ENCODE measurements around the gene PYURF.

PYURF gene, protein sequence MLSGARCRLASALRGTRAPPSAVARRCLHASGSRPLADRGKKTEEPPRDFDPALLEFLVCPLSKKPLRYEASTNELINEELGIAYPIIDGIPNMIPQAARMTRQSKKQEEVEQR

GRCh38 chr4:88523325-88524129 lies at the start of gene PYURF:
Gene PYURF (minus strand): TSS chr4:88523776. CDS start chr4:88523700, 76 bp downstream.
- DNase-seq, result peak; percentile 55

DNA sequence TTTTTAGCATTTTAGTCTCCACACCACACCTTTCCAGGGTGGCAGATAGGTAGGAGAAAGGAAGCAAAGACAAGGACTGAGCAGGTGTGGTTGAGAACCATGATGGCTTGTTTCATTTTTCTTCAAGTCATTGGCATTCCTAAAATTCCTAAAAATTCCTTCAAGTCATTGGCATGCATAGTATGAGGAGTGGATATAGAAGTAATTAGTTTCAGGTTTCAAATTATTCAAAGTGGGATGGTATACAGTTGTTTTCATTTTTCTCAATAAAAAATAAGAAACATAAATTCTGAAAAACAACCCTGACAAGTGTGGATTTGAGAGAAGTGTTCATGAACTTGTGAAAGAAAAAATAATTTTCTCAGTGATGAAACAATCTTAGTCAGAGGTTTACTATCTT lies 46.4 kb upstream of the PYURF start:
- no peak for DNase-seq

DNA sequence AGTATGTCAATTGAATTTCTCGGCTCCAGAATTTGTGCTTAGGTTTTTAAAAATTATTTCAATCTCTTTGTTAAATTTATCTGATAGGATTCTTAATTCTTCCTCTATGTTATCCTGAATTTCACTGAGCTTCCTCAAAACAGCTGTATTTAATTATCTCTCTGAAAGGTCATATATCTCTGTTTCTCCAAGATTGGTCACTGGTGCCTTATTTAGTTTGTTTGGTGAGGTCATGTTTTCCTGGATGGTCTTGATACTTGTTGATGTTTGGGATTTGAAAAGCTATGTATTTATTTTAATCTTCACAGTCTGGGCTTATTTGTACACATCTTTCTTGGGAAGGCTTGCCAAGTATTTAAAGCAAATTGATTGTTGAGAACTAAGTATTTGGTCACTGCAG lies 44.0 kb upstream of the PYURF start:
- no peak for DNase-seq

- no peak for DNase-seq
Observed at GRCh38 chr4:88549815-88550214, 26.2 kb upstream of the PYURF start.

DNA sequence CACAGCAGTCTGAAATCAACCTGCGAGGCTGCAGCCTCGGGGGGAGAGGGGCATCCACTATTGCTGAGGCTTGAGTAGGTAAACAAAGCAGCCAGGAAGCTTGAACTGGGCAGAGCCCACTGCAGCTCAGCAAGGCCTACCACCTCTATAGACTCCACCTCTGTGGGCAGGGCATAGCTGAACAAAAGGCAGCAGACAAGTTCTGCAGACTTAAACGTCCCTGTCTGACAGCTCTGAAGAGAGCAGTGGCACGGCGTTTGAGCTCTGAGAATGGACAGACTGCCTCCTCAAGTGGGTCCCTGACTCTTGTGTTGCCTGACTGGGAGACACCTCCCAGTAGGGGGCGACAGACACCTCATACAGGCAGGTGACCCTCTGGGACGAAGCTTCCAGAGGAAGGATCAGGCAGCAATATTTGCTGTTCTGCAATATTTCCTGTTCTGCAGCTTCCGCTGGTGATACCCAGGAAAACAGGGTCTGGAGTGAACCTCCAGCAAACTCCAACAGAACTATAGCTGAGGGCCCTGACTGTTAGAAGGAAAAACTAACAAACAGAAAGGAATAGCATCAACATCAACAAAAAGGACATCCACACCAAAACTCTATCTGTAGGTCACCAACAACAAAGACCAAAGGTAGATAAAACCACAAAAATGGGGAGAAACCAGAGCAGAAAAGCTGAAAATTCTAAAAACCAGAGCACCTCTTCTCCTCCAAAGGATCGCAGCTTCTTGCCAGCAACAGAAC lies 15.9 kb upstream of the PYURF start:
- peak; percentile 73 for DNase-seq

DNA sequence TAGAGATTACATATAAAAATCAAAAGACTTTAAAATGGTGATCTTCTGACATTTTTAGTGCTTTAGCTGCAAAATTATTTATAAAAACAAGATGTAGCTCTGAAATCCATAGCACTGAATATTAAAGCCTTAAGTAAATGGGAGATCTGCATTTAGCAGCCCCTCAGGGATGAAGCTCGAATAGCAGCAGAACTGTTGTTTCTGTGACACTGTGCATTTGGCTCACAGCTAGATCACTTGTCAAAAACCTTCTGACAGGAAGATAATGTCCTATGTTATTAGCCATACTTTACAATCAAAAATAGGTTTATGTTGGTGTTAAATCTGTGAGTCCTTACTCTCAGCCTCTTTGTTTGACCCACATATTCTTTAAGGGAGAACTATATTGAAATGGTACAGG lies 14.1 kb upstream of the PYURF start:
- DNase-seq, result no peak

- DNase-seq, result no peak
Observed at GRCh38 chr4:88535090-88535755, 11.6 kb upstream of the PYURF start.

DNA sequence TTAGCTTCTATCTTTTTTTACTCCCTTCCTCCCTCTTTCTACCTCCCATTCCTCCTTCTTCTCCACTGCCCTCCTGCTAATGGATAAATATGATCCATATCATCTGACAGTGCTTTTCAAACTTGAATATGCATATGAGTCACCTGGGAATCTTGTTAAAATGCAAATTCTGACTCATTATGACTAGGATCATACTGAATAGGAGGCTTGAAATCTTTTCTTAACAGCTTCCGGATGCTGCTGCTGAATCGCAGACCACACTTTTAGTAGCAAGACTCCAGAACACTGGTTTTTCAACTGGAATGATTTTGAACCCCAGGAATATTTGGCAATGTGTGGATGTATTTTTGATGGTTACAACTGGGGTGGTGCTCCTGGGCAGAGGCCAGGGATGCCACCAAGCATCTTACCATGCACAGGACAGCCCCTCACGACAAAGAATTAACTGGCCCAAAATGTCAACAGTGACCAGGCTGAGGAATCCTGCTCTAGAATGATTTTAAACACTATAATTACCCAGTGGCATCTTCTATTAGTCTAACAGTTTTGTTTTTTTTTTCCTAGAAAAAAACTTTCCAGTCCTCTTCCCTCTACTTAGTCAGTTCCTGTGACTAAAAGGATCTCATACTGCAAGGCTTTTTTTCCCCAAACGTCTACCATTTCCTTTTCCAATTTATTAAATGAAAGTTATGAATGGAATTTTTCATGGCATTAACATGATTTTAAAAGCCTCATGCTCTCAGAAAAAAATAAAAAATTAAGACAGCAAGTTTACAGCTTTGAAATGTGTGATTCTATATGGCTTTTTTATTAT lies 10.6 kb upstream of the PYURF start:
- no peak for DNase-seq

GRCh38 chr4:88533088-88533790 lies 9.7 kb upstream of the PYURF start:
- DNase-seq, result no peak

GRCh38 chr4:88531549-88531948 lies 8.0 kb upstream of the PYURF start:
- no peak for DNase-seq

GRCh38 chr4:88528861-88529260 lies 5.3 kb upstream of the PYURF start:
- DNase-seq, result no peak

DNA sequence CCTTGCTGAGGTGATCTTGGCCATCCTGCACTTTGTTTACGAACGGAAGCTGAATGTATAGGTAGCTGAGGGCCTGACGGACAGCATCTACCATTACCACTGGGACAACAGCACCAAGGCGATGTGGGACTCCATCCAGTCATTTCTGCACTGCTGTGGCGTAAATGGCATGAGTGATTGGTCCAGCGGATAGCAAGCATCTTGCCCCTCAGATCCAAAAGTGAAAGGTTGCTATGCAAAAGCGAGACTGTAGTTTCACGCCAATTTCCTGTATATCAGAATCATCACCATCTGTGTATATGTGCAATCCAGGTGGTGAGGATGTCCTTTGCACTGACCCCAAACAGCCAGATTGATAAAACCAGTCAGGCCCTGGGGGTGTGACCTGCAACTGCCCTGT lies 4.2 kb upstream of the PYURF start:
- no peak for DNase-seq

DNA sequence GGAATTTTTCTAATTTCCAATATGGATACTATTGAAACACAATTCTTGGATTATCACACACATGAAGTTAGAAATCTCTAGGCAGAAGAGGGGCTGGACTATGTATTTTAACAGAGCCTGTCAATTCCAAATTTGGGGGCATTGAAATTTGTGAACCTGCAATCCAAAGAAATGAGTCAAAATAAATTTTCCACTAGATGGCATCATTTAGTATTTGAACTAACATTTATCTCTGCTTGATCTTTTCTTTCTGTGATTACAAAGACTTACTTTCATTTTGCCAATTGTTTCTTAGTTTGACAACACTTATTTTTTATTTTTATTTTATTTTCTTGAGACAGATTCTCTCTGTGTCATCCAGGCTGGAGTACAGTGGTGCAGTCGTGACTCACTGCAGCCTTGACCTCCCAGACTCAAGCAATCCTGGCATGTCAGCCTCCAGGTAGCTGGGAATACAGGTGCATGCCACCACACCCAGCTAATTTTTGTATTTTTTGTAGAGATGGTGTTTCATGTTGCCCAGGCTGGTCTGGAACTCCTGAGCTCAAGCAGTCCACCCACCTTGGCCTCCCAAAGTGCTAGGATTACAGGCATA lies 2.7 kb upstream of the PYURF start:
- DNase-seq, result no peak

GRCh38 chr4:88524171-88524570 lies 595 bp upstream of the PYURF start:
- no peak for DNase-seq

- DNase-seq, result peak; percentile 16
Observed at GRCh38 chr4:88522702-88523324, 763 bp downstream of the PYURF start.

DNA sequence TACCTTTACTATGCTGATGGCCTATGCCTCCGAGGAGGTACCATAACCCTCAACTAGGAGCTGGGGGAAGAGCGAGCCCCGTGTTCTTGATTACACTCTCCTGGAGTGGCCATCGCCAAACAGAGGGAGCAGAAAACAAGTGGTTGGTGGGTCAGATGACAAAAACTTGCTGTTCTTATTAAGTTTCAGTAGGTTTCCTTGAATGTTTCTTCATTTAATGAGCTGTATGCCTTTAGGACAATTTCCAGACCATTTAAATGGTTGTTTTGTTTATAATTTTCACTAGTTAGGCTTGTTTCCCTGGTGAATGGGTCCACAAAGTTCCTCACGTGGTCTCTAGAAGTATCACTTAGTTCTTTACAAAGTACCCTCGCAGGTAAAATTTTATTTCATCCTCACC lies 4.7 kb downstream of the PYURF start:
- no peak for DNase-seq

DNA sequence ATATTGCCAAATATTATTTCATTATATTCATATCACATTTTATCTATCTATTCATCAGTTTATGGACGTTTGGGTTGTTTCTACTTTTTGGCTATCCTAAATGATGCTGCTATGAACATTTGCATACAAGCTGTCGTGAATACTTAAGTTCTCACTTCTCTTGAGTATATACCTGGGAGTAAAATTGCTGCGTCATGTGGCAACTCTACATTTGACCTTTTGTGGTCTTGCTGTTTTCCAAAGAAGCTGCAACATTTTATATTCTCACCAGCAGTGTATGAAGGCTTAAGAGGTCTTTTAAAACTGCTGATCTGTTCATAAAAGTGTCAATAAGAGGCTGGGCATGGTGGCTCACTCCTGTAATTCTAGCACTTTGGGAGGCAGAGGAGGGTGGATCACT lies 5.8 kb downstream of the PYURF start:
- DNase-seq, result no peak

- DNase-seq, result no peak
Observed at GRCh38 chr4:88516746-88517145, 6.8 kb downstream of the PYURF start.

- no peak for DNase-seq
Observed at GRCh38 chr4:88514557-88515511, 8.7 kb downstream of the PYURF start.

DNA sequence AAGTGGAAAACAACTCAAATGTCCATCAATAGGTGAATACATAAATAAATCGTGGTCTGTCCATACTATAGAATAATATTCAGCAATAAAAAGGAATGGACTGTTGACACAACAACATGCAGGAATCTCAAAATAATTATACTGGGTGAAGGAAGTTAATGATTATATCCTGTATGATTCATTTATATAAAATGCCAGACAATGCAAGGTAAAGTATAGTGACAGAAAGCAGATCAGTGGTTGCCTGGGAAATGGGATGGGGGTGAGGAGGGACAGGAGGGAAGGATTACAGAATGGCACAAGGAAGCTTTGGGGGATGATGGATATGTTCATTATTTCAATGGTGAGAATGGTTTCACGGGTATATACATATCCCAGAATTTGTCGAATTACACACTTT lies 12.3 kb downstream of the PYURF start:
- no peak for DNase-seq

Data from activated T-cell treated with anti-CD3 and anti-CD28 coated beads for 4 hours (primary cell).